H9 (cell line): ENCODE data around the gene FARS2. TPM values are rescaled to one million over a fixed set of nuclear protein-coding genes. Genes with fewer than 3 reads are reported as not detected.

Experiments used
- DNase-seq: peaks from one replicate; pipeline ENCODE4 v3.0.0-alpha.2; 2017
- H2AFZ ChIP-seq: one replicate; pipeline ENCODE4 v1.6.1; 2013; ENCODE audit warnings: mild to moderate bottlenecking, low read length, control low read depth, moderate library complexity
- H2AK5ac ChIP-seq: 2 replicates; pipeline ENCODE4 v1.6.1; 2013; ENCODE audit warnings: low read length, control low read depth, mixed read lengths; ENCODE audit not compliant: insufficient read length
- H2BK120ac ChIP-seq: one replicate; pipeline ENCODE4 v1.6.1; 2013; ENCODE audit warnings: low read depth, mild to moderate bottlenecking, low read length, control low read depth, inconsistent platforms; ENCODE audit not compliant: poor library complexity, severe bottlenecking
- H2BK12ac ChIP-seq: 2 replicates; pipeline ENCODE4 v1.6.1; 2013; ENCODE audit warnings: low read length, control low read depth, mixed read lengths, low read depth; ENCODE audit not compliant: insufficient read length
- H2BK15ac ChIP-seq: 2 replicates; pipeline ENCODE4 v1.6.1; 2013; ENCODE audit warnings: low read depth, low read length, control low read depth
- H2BK20ac ChIP-seq: one replicate; pipeline ENCODE4 v1.6.1; 2013; ENCODE audit warnings: low read depth, mild to moderate bottlenecking, low read length, control low read depth, inconsistent platforms; ENCODE audit not compliant: poor library complexity, severe bottlenecking
- H2BK5ac ChIP-seq: 2 replicates; pipeline ENCODE4 v1.6.1; 2013; ENCODE audit warnings: low read length, control low read depth, mixed read lengths; ENCODE audit not compliant: insufficient read length
- H3K14ac ChIP-seq: 2 replicates; pipeline ENCODE4 v1.6.1; 2013; ENCODE audit warnings: low read length, control low read depth; ENCODE audit not compliant: insufficient read depth
- H3K18ac ChIP-seq: 2 replicates; pipeline ENCODE4 v1.6.1; 2013; ENCODE audit warnings: low read depth, mild to moderate bottlenecking, mixed read lengths, low read length, control low read depth; ENCODE audit not compliant: insufficient read length
- H3K23ac ChIP-seq: 2 replicates; pipeline ENCODE4 v1.6.1; 2013; ENCODE audit warnings: low read length, control low read depth, mixed read lengths, low read depth; ENCODE audit not compliant: insufficient read length
- H3K23me2 ChIP-seq: 2 replicates; pipeline ENCODE4 v1.6.1; 2013; ENCODE audit warnings: low read depth, mild to moderate bottlenecking, mixed read lengths, low read length, control low read depth; ENCODE audit not compliant: insufficient read length, poor library complexity, severe bottlenecking
- H3K27ac ChIP-seq: 2 replicates; pipeline ENCODE4 v1.5.1; 2013; ENCODE audit warnings: low read length, control low read depth, mixed read lengths, low read depth; ENCODE audit not compliant: insufficient read length
- H3K27me3 ChIP-seq: 2 replicates; pipeline ENCODE4 v1.6.1; 2013; ENCODE audit warnings: low read length, control low read depth, inconsistent platforms; ENCODE audit not compliant: insufficient read depth
- H3K4ac ChIP-seq: 2 replicates; pipeline ENCODE4 v1.6.1; 2013; ENCODE audit warnings: low read depth, mild to moderate bottlenecking, control low read depth, inconsistent platforms, low read length, moderate library complexity
- H3K4me1 ChIP-seq: 2 replicates; pipeline ENCODE4 v1.6.1; 2013; ENCODE audit warnings: low read length, control low read depth, inconsistent platforms; ENCODE audit not compliant: insufficient read depth
- H3K4me2 ChIP-seq: 2 replicates; pipeline ENCODE4 v1.6.1; 2013; ENCODE audit warnings: low read length, control low read depth, mixed read lengths; ENCODE audit not compliant: insufficient read length, insufficient read depth
- H3K56ac ChIP-seq: 2 replicates; pipeline ENCODE4 v1.6.1; 2013; ENCODE audit warnings: low read depth, mild to moderate bottlenecking, mixed read lengths, low read length, control low read depth; ENCODE audit not compliant: insufficient read length
- H3K79me1 ChIP-seq: 2 replicates; pipeline ENCODE4 v1.6.1; 2013; ENCODE audit warnings: low read depth, mild to moderate bottlenecking, moderate library complexity, low read length, control low read depth, inconsistent platforms; ENCODE audit not compliant: insufficient read depth, poor library complexity, severe bottlenecking
- H3K79me2 ChIP-seq: 2 replicates; pipeline ENCODE4 v1.6.1; 2013; ENCODE audit warnings: low read length, control low read depth, inconsistent platforms; ENCODE audit not compliant: insufficient read depth
- H3K9ac ChIP-seq: 2 replicates; pipeline ENCODE4 v1.6.1; 2013; ENCODE audit warnings: low read length, control low read depth, mixed read lengths; ENCODE audit not compliant: insufficient read length; ENCODE audit errors: extremely low read depth
- H3K9me3 ChIP-seq: one replicate; pipeline ENCODE4 v1.6.1; 2013; ENCODE audit warnings: low read depth, low read length, inconsistent platforms; ENCODE audit not compliant: control insufficient read depth
- H3T11ph ChIP-seq: one replicate; pipeline ENCODE4 v1.6.1; 2013; ENCODE audit warnings: mild to moderate bottlenecking, low read length, control low read depth, inconsistent platforms
- H4K20me1 ChIP-seq: one replicate; pipeline ENCODE4 v1.6.1; 2013; ENCODE audit not compliant: control insufficient read depth, insufficient read length, insufficient read depth
- H4K5ac ChIP-seq: 2 replicates; pipeline ENCODE4 v1.6.1; 2013; ENCODE audit warnings: low read depth, mild to moderate bottlenecking, mixed read lengths, low read length, control low read depth; ENCODE audit not compliant: insufficient read length
- H4K8ac ChIP-seq: replicated peaks from 2 replicates; pipeline ENCODE4 v1.6.1; 2013; ENCODE audit warnings: low read length, control low read depth, mixed read lengths, low read depth; ENCODE audit not compliant: insufficient read length
- H4K91ac ChIP-seq: 2 replicates; pipeline ENCODE4 v1.6.1; 2013; ENCODE audit warnings: low read depth, mild to moderate bottlenecking, moderate library complexity, mixed read lengths, low read length, control low read depth; ENCODE audit not compliant: insufficient read length
- H3K27ac Mint-ChIP-seq, 3 experiments: 2 replicates in 2 of 3; 3 replicates in 1 of 3; pipeline ENCODE4 v1.8.0; 2020 to 2021; ENCODE audit warnings: mixed read lengths in 3 of 3, mild to moderate bottlenecking in 1 of 3, moderate library complexity in 1 of 3
- H3K27me3 Mint-ChIP-seq: 2 replicates; pipeline ENCODE4 v1.8.0; 2021; ENCODE audit warnings: low read depth, mild to moderate bottlenecking, moderate library complexity, mixed read lengths
- H3K36me3 Mint-ChIP-seq, 3 experiments: 2 replicates in 2 of 3; 3 replicates in 1 of 3; pipeline ENCODE4 v1.8.0; 2020 to 2021; ENCODE audit warnings: low read depth in 3 of 3, mixed read lengths in 3 of 3; ENCODE audit not compliant: insufficient read depth in 1 of 3
- H3K4me1 Mint-ChIP-seq, 2 experiments: 2 replicates each; pipeline ENCODE4 v1.8.0; 2020; ENCODE audit warnings: mixed read lengths in 2 of 2
- H3K4me3 Mint-ChIP-seq, 2 experiments: 2 replicates in 1 of 2; 3 replicates in 1 of 2; pipeline ENCODE4 v1.8.0; 2020 to 2021; ENCODE audit warnings: mild to moderate bottlenecking in 2 of 2, mixed read lengths in 2 of 2, moderate library complexity in 1 of 2
- H3K9me3 Mint-ChIP-seq, 2 experiments: 2 replicates in 1 of 2; 3 replicates in 1 of 2; pipeline ENCODE4 v1.8.0; 2020; ENCODE audit warnings: mild to moderate bottlenecking in 2 of 2, mixed read lengths in 2 of 2, moderate library complexity in 1 of 2
- CTCF ChIP-seq: fragments of 200-600 bp; sonication (generic); conservative IDR thresholded peaks from 3 replicates; pipeline ENCODE4 v1.8.0; 2021; ENCODE audit warnings: antibody characterized with exemption, mild to moderate bottlenecking
- whole genome bisulfite sequencing: extraction: QIAGEN DNeasy Blood & Tissue Kit; methylation state at CpG from one replicate; pipeline ENCODE4 v1.1.7; 2013; ENCODE audit warnings: missing lambda C conversion rate, low lambda C conversion rate, mixed read lengths; ENCODE audit not compliant: insufficient read length; ENCODE audit errors: extremely low coverage; 5-methylcytosine and 5-hydroxymethylcytosine counted together
- total RNA-seq: library from RNA; stranded (reverse); gene quantifications from 2 replicates; pipeline ENCODE4 v1.2.1, GENCODE V29; 2021

Gene FARS2
- total RNA-seq, 1 experiment from 2014 or later, result 8.5 TPM

- no CpG with 5 or more reads among the region's 4 CpGs for WGBS
- H2BK15ac ChIP-seq, result no peak overlapping the region
- no peak for DNase-seq
- no peak overlapping the region for H4K91ac ChIP-seq
- no peak overlapping the region for H2BK120ac ChIP-seq
- no peak overlapping the region for H3K4ac ChIP-seq
- H3K23ac ChIP-seq, result no peak overlapping the region
- H4K5ac ChIP-seq, result no peak overlapping the region
- H2BK5ac ChIP-seq, result no peak overlapping the region
- H3K79me2 ChIP-seq, result no peaks in the 10 kb centered on the region
- H3K18ac ChIP-seq, result no peak overlapping the region
- no peaks in the 10 kb centered on the region for H3K27me3 ChIP-seq
- no peak overlapping the region for H2BK20ac ChIP-seq
- no peak overlapping the region for H2AK5ac ChIP-seq
- H3K9me3 ChIP-seq, result no peaks in the 10 kb centered on the region
- H2BK12ac ChIP-seq, result no peak overlapping the region
- no peak overlapping the region for H3T11ph ChIP-seq
- Mint-ChIP-seq H3K9me3 (peaks cover 0 to 3% of the 10 kb centered on the region in 2 experiments; a peak in 1 of 5 replicates), H3K36me3 (peaks cover 0 to 3% (median 0%) of the 10 kb centered on the region in 3 experiments; a peak in 3 of 7 replicates), H3K27me3 (no peaks in the 10 kb centered on the region), H3K4me1 (peaks cover 10 to 13% of the 10 kb centered on the region in 2 experiments), H3K27ac (peak overlapping the region in 1 of 3 experiments; percentile 43; a peak in 2 of 7 replicates), H3K4me3 (no peak overlapping the region)
- no peak overlapping the region for H2AFZ ChIP-seq
- no peak overlapping the region for H3K9ac ChIP-seq
- no peaks in the 10 kb centered on the region for H3K79me1 ChIP-seq
- peaks cover 11% of the 10 kb centered on the region for H3K4me1 ChIP-seq
- no peaks in the 10 kb centered on the region for H4K20me1 ChIP-seq
- no peak for TF ChIP-seq CTCF
- H3K14ac ChIP-seq, result no peak overlapping the region
- no peak overlapping the region for H3K27ac ChIP-seq
- no peak overlapping the region for H3K4me2 ChIP-seq
- no peaks in the 10 kb centered on the region for H3K23me2 ChIP-seq
- no peak overlapping the region for H4K8ac ChIP-seq
- H3K56ac ChIP-seq, result no peak overlapping the region
Measured at GRCh38 chr6:5681480-5681879, 420.2 kb downstream of the FARS2 start.
